Gastrocnemius medialis (tissue), 4 donors: Measurements from ENCODE around the gene AHNAK2.

ENCODE experiments used
- CTCF ChIP-seq, 5 experiments: fragments of 450-650 bp in 3 of 5; fragments of 200-600 bp in 2 of 5; sonication (generic) in 2 of 5; IDR thresholded peaks in 4 of 5; conservative IDR thresholded peaks in 1 of 5; 1 replicate in 4 of 5; 2 replicates in 1 of 5; pipeline ENCODE4 v1.5.1; 2016 to 2019; ENCODE audit warnings: antibody characterized with exemption in 5 of 5, mild to moderate bottlenecking in 3 of 5, moderate library complexity in 3 of 5
- POLR2A ChIP-seq, 2 donors: fragments of 450-650 bp; IDR thresholded peaks; one replicate each; pipeline ENCODE4 v1.6.1; 2017; ENCODE audit warnings: antibody characterized with exemption in 2 of 2, mild to moderate bottlenecking in 2 of 2, moderate library complexity in 2 of 2

DNA sequence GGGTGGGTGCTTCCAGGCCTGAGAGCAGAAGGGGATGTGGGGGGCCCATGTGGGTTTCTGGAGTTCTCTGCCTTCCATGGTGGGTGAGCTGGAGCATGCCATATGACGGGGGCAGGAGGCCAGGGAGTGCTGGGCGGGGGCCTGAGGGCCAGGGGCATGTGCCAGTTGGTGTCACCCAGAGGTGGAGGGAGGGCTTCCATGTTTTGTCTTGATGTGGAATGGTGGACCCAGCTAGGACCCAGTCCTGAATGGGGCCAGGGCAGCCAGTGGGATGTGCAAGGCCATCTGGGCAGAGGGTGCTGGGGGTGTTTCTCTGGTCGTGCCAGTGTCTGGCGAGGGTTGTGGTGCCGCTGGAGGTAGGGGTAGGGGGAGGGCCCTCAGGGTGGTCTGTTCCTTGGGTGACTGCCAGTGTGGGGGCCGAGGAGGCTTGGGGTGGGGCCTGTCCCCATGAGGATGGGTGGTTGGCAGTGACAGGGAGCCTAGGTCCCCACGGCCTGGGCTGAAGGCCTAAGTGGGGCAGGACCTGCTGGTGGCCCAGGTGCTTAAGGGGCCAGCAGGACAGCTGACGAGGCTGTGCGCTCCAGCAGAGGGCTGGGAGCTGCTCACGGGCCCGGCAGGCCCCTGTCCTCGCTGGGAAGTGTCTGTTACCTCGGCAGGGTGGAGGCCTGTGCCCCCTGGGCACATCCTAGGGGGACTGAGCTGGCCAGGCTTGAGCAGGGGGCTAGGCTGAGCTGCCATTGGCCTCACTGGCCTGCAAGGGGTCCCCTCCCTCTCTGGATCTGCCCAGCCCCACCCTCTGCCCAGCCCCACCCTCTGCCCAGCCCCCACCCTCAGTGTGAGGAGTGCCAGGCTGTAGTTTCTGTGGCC, 86.3 kb downstream of the AHNAK2 start:
- no peak for TF ChIP-seq POLR2A (IDR thresholded peaks at IDR 0.05)
- no peak for TF ChIP-seq CTCF (IDR thresholded peaks at IDR 0.05 in 4 of 5, conservative IDR thresholded peaks at IDR 0.05 in 1 of 5)
